GM21717 (cell line): ENCODE measurements around the gene MAST3.

ENCODE experiments used
- ATAC-seq: cut with Tn5 transposase; IDR thresholded peaks from one replicate; pipeline ENCODE4 v1.9.1; 2021; ENCODE audit warnings: mild to moderate bottlenecking, moderate library complexity; ENCODE audit not compliant: unreplicated experiment

The MAST3 gene

DNA sequence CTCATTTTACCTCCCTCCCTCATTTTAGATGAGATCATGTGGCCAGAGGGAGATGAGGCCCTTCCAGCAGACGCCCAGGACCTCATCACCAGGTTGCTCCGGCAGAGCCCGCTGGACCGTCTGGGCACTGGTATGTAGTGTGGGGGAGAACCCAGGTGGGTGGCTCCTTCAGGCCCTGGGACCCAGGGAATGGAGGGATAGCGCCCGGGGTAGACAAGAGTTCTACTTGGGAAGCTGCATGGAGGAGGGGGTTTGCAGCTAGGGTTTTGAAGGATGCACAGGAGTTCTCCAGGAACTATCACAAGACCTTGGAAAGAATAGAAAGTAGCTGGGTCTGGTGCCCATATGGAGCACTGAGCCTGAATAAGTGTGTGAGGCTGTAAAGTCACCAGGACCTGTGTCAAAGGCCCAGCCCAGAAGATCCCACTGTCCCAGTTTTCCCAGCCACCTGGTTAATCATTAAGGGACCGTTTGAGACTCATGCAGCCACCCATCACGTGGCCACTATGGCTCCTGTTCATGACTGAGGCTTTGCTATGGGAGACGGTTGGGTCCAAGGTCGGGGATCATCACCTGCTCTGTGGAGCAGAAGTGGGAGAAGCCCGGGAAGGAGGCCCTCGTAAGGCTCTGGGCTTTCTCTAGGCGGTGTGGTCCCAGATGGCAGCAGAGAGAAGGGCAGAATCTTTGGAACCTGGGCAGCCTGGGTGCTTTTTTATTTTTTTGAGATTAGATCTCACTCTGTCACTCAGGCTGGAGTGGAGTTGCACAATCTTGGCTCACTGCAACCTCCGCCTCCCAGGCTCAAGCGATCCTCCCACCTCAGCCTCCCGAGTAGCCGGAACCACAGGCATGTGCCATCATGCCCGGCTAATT, 38.4 kb downstream of the MAST3 start:
- no peak for ATAC-seq

DNA sequence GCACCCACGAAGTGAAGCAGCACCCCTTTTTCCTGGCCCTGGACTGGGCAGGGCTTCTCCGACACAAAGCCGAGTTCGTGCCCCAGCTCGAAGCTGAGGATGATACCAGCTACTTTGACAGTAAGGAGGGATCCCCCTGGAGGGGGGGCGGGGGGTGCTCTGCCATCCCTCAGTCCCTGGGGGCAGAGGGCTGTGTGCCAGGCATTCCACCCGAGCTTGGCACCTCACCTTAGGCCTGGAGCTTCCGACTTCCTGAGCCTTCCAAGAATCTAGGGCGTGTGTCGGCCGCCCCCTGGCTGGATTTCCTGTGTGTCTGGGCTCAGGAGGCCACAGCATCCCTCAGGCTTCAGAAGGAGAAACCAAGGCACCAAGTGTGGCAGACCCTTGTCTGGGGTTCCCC, 39.7 kb downstream of the MAST3 start:
- ATAC-seq, result no peak

DNA sequence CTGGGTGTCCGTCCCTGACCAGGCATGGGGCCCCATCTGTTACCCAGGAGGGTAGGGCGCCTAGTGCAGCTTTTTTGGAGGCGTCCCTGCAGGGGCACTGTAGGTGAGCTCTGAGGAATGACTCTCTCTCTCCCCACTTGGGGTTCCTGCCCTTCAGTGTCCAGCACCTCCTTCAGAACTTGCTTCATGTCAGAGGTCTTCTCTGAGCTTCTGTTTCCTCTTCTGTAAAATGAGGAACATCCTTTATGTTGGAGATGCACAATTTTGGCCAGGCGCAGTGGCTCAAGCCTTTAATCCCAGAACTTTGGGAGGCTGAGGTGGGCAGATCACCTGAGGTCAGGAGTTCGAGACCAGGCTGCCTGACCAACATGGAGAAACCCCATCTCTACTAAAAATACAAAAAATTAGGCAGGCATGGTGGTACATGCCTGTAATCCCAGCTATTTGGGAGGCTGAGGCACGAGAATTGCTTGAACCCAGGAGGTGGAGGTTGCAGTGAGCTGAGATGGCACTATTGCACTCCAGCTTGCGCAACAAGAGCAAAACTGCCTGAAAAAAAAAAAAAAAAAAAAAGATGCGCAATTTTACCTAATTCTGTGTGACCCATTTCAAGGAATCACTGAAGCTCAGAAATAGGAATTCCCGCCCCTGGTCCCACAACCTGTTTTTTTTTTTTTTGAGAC, 40.2 kb downstream of the MAST3 start:
- no peak for ATAC-seq

DNA sequence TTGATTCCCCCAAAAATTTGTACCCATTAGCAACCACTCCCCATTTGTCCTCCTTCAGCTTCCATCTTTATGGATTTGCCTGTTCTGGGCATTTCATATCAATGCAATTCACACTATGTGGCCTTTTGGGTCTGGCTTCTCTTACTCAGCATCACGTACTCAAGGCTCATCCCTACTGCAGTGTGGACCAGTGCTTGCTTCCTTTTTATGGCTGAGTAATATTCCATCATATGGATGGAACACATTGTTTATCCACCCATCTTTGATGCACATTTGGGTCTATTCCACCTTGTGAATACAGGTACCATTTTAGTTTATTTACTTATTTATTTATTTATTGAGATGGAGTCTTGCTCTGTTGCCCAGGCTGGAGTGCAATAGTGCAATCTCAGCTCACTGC, 42.9 kb downstream of the MAST3 start:
- no peak for ATAC-seq

DNA sequence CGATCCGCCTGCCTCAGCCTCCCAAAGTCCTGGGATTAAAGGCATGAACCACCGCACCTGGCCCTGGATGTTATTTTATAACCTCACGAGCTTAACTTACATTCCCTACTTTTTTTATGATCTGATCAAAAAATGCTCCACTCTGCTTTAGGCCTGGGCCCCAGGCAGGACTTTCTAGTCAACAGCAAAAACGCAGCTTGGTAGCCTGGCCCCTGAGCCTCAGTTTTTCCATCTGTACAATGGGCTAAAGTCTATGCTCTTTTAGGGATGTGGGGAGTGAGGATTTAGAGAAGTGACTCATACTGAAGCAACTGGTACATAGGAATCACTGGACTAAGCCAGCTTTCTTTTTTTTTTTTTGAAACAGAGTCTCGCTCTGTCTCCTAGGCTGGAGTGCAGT, 43.5 kb downstream of the MAST3 start:
- no peak for ATAC-seq

DNA sequence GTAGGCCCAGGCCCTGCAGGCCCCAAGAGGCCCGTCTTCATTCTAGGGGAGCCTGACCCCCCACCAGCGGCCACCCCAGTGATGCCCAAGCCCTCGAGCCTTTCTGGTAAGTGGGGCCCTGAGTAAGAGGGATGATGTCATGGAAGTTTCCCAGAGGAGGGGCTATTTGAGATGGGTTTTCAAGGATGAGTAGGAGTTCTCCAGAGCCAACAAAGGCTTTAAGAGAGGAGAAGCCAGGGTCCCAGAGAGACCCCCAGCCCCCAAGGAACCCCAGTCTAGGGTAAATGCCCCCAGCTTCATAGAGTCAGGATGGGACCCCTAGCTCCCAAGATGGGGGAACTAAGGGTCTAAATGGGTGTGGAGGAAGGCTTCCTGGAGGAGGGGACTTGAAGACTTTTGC, 46.3 kb downstream of the MAST3 start:
- no peak for ATAC-seq

DNA sequence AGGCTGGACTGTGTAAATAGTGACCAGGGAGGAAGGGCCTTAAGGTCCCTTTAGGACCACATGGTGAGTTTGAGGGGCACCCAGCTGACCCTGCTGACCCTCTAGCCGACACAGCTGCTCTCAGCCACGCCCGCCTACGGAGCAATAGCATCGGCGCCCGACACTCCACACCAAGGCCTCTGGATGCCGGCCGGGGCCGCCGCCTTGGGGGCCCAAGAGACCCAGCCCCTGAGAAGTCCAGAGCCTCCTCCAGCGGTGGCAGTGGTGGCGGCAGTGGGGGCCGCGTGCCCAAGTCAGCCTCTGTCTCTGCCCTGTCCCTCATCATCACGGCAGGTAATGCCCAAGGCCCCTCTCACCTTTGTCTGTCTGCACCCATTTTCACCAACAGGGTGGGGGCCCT, 46.8 kb downstream of the MAST3 start:
- no peak for ATAC-seq

DNA sequence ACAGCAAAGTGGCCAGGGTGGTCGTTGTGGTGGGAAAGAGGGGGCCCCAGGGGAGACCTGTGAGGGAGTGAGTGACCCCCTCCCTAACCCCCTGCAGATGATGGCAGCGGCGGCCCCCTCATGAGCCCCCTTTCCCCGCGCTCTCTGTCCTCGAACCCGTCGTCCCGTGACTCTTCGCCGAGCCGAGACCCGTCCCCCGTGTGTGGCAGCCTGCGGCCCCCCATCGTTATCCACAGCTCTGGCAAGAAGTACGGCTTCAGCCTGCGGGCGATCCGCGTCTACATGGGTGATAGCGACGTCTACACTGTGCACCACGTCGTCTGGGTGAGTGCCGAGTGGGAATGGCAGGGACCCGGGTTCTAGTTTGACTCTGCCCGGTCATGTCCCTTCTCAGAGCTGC, 47.3 kb downstream of the MAST3 start:
- ATAC-seq, result no peak

DNA sequence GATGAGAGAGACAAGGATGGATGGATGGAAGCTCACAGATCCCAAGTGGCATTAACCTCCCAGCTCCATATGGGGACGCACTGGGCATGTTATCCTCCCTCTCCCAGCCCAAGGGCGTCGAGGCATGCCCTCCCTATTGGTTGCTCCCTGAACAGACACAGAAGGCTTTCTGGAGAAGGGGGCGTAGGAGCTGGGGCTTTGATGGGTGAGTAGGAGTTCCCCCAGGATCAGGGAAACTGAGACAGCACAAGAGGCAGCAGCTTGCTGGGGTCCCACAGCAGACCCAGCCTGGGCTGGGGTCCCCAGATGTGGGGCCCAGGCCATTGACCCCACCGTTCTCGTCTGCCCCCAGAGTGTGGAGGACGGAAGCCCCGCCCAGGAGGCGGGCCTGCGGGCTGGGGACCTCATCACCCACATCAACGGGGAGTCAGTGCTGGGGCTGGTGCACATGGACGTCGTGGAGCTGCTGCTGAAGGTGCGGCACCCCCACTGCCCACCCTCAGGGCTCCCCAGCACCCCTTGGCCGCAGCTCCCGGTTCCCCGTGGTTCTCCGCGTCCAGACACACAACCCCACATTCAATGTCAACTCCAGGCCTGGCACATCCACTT, 47.9 kb downstream of the MAST3 start:
- ATAC-seq, result no peak

DNA sequence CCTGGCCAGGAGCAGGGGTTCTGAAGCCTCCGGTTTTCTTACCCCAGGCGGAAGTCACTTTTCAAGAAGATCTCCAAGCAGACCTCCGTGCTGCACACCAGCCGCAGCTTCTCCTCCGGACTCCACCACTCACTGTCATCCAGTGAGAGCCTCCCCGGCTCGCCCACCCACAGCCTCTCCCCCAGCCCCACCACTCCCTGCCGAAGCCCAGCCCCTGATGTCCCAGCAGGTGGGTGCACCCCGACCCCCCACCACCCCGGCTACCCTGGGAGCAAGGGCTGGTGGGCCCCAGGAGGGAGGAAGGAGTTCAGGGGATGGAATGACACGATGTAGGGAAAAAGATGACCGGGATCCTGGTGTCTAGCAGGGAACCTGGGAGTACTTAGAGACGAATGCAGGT, 49.8 kb downstream of the MAST3 start:
- no peak for ATAC-seq

DNA sequence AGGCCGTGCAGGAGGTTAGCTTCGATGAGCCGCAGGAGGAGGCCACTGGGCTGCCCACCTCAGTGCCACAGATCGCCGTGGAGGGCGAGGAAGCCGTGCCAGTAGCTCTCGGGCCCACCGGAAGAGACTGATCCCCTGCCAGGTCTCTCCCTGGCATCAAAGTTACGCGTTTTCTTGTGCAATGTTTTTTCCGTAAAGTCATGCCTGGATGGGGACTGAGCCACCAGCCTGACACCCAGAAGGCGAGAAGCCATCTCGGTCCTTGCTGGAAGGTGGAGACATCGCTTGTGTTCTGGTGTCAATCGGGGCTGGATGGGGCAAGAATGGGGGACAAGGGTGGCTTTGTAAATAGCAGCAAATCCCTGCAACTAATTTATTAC, 52.0 kb downstream of the MAST3 start:
- no peak for ATAC-seq

DNA sequence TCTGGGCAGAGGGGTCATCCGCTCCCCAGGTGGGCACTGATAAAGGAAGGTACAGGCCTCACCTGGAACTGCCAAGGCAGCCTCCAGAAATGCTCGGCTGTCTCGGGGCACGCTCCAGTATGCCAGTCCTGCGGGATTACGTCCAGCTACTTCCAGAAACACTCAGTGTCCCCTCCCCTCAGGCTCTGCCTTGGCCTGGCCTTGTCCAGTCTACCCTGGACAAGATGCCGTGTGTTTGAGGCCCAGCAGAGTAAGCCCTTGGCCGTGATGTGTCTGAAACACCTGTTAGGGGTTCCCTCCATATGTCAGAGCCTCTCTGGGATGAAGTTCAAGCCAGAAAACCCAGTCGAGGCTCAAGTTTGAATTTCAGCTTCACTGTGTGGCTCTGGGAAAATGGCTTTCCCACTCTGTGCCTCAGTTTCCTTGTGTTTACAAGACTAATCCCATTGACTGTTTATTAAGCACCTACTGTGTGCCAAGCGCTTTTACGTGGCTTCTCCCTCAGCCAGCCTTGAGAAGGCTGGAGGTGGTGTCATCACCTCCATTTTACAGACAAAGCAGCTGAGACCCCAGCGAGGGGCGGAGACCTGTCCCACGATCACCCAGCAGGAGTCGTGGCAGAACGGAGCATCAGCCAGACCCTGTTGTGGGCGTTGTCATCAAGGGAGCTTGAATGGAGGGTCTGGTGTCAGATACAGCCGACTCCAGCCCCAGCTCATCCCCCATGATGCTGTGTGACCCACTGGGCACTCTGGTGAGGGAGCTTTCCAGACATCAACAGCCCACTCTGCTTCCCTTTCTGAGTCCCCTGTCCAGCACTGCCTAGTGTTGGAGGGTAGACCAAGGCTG, 53.4 kb downstream of the MAST3 start:
- no peak for ATAC-seq

DNA sequence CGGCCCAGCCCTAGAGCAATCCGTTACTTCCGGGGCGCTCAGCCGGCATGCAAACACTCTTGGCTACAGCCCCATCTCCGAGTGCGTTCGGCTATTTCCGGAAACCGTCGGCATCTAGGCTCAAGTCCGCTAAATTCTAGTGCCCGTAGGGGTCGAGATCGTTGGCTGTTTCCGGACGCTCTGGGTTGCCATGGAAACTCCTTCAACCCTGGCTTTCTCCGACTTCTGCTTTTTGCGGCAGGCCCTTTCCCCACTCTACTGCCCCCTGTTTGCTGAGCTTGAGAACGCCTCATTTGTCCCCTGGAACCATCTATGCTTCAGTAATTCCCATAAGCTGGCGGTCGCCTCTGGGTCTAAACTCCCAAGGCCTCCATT, 54.9 kb downstream of the MAST3 start:
- ATAC-seq, result peak; percentile 52

DNA sequence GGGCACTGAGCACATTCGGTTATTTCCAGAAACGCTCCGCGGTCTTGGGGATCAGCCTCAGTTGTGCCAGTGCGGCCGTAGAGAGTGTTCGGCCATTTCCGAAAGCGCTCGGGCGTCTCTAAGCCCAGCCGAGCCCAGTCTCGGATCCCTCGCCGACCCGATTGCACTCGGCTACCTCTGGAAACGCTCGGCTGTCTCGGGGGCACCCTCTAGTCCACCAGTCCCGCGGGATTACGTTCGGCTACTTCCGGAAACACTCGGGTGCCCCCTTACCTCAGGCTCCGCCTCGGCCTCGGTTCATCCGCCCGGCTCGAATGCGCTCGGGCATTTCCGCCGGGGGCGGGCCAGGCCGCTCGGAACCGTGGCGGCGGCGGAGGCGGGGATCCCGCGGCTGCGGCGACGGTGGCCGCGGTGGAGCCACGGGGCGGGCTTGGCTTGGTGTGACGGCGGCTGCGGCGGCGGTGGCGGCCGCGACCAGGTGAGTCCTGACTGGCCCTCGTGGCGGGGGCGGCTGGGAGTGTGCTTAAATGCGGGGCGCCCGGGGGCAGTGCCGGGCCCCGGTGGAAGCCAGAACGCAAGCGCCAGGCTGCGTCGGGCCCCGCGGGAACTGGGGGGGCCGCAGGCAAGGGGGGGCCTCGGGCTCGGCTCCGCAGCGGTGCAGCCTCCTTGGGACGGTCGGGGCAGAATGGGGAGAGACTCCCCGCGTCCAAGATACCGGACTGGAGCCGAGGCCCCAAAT, 55.4 kb downstream of the MAST3 start, which contains the start of gene PIK3R2:
Gene PIK3R2 (plus strand): TSS at position 347 of the 739 bp plus-strand sequence. CDS start 2,717 bp downstream, outside the sequence.
- peak; percentile 63 for ATAC-seq

DNA sequence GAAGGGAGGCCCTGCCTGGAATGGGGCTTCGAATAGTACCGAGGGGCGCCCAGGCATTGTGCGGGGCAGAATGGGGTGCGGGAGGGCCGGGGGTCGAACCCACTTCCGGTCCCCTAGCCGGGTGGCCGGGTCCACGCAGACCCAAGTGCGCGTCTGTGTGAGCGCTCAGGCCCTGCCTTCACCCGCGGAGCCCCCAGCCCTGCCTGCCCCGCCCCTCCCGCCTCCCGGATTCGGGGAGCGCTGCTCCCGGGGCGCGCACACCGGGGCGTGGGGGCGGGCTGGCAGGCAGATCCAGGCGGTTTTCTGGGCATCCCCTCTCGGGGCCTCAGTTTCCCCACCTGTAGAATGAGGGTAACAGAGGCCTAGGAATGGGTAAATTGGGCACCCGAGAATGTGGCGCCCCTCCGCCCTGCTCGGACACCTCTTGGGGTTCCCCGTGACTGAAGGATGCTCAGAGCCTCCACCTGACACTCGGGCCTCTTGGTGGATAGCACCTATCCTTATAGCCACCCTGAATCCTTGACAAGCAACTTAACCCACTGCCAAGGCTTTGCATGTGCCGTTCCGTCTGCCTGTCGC, 56.1 kb downstream of the MAST3 start:
- ATAC-seq, result no peak

DNA sequence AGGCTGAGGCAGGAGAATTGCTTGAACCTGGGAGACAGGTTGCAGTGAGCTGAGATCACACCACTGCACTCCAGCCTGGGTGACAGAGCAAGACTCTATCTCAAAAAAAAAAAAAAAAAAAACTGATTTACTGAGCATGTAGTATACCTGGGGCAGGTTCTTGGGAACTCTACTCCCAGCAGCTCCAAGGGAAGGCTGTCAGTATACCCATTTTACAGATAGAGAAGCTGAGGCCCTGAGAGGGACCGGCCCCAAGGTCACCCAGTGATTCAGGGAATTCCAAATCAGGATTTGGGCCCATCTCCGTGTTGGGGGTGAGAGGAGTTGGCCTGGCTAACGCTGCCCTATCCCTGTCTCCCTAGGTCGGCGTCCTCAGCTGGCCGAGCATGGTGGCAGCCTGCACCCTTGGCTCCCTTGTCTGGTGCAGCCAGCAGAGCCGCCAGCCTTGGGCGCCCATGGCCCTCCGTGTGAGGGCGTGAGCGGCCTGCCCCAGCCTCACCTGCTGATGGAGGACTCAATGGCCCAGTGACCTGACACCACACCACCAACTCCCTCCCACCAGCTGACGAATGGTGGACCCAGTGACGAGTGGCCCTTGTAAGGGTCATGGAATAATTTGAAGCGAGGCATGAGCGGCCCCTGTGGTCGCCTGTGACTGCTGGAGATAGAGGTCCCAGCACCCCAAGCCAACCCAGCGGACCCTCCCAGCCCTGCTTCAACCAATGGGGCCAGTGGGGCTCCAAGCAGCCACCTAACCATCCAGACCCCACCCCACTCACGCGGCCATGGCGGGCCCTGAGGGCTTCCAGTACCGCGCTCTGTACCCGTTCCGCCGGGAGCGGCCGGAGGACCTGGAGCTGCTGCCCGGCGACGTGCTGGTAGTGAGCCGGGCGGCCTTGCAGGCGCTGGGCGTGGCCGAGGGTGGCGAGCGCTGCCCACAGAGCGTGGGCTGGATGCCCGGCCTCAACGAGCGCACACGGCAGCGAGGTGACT, 57.8 kb downstream of the MAST3 start:
- no peak for ATAC-seq

DNA sequence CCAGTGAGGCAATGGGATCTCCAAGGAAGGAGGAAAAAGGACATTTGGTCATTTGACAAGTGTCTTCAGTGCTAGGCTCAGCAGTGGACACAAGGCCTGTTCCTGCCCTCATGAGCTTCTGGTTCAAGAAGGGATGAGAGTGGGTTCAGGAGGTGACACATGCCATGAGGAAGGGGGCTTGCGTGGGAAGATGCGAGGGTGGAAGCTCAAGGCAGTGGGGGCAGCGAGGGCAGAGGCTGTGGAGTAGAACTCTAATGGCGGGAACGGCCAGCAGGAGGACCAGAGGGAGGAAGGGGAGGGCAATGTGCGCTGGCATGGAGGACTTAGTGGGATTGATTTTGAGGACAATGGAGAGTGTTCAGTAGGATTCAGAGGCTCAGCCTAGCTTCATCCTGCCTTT, 58.7 kb downstream of the MAST3 start:
- ATAC-seq, result no peak

DNA sequence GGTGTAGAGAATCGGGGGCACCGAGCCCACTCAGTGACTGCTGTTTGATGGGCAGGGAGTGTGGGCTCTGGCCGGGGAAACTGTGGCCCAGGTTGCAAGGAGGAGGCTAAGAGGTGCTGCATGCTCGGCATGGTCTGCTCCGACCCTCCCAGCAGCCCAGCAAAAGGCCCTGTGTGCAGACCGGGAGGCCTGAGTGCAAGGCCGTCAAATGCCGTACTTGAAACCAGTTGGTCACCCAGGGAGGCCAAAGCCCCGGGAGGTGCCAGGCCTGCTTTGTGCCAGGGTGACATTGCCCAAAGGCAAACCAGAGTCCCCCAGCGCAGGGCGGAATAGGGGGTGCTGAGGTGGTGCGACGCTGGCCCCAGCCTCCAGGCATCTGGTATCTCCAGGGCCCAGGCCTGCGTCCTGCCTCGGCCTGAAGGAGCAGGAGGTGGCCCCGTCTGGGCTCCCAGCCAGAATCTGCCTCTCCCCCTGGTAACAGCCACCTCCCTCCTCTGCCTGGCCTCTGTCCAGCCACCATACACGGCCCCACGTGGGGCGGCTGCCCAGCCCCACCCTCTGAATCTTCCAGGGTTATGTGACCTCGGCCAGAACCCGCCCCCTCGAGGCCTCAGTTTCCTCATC, 59.4 kb downstream of the MAST3 start:
- ATAC-seq, result no peak
